CD4-positive, alpha-beta T cell treated with Interleukin-1 beta for 1 hour (primary cell): ENCODE data around the gene HJV.
A peak's percentile ranks its signal among the peaks of the same experiment; 100 is the strongest.
"Not testable (repeated sequence)": the region's sequence is repeated elsewhere in the genome, so short reads cannot be mapped to it uniquely, and the experiment has no call there.

Source experiments
- DNase-seq, 2 donors: peaks; one replicate each; pipeline ENCODE4 v3.0.0-alpha.2; 2020 to 2022

Gene HJV

GRCh38 chr1:146021622-146022402, at the start of gene HJV:
Gene HJV, minus strand, starts transcription at chr1:146021735. Its CDS starts 1,504 bp downstream, at chr1:146020231.
- no peak for DNase-seq

DNA sequence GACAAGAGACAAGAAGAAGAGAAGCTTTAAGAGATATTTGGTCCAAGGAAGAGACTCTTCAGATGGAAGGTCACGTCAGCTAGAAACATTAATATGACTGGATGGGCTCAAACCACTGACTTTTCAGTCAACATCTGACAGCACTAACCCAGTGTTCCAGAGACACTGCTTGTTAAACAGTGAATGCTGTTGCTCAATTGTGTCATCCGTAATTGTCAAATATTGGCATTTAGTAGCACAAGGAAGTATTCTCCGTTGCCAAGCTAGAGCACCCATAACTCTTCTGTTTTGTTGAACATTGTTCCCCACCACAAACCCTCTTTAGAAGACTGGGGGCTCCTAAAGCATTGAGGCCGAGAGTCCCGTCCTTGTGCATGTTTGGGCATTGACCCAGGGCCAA, 37.6 kb upstream of the HJV start:
- DNase-seq, result not testable (repeated sequence)

DNA sequence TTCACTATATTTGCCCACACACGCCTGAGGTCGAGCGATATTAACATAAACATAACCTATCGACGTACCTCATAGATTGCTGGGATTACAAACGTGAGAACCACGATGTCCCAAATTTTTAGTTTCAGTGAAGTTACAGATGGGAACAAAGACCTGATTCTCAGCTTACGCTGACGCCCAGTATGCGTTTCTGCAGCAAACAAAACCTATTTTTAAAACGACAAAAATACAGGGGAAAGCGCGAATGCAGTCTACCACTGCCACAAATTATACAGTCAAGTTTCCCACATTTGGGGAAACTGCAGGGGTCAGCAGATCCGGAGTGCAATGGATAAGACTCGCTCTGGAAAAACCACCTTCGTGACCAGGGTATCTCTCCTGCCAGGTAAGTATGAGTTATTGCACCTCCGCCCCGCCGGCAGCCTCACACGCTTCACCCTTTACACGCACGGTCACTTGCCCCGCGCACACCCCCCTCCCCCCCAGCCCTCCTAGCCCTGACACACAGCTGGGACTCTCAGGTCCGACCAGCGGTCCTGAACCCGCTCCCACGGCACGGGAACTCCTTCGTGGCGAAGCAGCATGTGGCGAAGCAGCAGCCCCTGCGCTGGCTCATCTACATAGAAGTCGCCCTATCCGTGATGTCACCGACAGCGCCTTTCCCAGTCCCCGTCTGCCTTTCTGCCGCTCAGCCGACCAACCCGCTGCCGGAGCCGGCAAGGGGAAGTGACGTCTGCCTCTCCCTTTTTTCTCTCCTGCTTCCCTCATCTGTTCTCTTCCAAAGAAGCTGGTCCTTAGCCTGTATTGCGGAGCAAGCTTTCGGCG, 30.5 kb upstream of the HJV start:
- peak; percentile 85 to 87 for DNase-seq

- no peak for DNase-seq
These were observed 29.9 kb upstream of the HJV start for GRCh38 chr1:146051452-146051851.

GRCh38 chr1:146050652-146050963, 29.1 kb upstream of the HJV start:
- not testable (repeated sequence) for DNase-seq

DNA sequence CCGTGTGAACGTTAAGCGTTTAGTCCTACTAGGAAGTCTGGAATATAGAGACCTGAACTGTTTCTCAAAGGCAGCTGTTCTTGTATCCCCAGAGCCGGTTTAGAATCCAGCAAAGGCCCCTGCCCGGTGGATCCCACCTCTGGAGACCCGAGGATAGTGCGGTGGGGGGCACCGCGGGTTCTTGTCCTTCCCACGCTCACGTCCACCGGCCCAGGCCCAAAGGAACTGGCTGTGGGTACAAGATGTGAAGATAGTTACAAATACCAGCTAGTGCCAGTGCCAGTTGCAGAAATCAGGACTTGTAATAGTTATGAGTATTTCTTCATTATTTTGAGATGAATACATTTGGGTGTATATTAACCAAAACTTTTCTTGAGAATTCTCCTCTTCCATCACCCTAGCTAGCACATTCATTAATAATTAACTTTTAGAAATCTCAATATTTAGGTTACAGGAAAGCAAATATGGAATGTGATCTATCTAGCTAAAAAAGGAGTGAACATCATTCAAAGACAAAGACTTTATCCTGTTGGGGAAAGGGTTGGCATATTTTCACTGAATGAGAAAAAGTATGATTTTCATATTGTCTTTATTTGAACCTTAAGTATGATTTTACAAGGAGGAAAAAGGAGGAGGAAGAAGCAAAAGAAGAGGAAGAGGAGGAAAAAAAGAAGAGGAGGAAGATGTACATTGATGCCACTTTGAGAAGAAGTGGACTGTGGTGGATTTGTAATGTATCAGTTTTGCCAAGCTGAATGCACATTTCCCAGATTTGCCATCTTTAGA, 28.5 kb upstream of the HJV start:
- not testable (repeated sequence) for DNase-seq

GRCh38 chr1:146049436-146049835, 27.9 kb upstream of the HJV start:
- DNase-seq, result peak in 1 of 2 donors; percentile 4

DNA sequence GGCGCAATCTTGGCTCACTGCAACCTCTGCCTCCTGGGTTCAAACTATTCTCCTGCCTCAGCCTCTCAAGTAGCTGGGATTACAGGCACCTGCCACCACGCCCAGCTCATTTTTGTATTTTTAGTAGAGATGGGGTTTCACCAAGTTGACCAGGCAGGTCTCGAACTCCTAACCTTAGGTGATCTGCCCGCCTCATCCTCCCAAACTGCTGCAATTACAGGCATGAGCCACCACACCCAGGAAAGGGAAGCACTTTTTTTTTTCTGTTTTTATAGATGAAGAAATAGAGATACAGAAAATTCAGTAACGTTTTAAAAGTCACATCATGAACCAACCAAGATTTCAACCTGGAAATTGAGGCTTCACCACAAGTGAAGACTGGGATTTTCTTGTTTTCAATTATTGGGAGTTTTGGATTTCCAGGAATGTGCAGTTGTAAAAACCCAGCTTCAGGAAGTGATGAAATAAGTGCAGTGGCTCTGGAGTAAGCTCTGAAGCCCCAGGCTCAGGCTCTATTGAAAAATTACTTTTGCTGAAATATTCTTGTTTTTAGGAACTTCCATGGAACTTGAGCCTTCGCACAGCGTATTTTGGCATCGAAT, 27.1 kb upstream of the HJV start:
- not testable (repeated sequence) for DNase-seq

DNA sequence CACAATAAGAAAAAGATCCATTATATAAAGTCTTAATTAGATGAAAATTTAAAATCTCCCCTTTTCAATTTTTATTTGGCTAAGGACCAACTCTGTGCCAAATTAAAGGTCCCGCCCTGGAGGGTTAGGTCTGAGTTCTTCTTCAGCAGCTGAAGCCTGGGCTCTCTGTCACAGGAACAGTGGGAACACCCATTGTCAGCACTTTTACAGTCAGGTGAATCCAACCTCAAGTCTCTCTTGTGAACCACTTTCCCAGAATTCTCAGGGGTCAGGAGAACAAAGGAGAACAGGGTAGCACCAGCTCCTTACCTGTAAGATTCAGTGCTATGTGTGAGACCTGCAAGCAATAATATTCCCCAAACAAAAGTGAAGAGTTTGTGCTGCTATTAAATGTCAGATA, 25.1 kb upstream of the HJV start:
- DNase-seq, result no peak

GRCh38 chr1:146039844-146040194, 18.3 kb upstream of the HJV start:
- no peak for DNase-seq

DNA sequence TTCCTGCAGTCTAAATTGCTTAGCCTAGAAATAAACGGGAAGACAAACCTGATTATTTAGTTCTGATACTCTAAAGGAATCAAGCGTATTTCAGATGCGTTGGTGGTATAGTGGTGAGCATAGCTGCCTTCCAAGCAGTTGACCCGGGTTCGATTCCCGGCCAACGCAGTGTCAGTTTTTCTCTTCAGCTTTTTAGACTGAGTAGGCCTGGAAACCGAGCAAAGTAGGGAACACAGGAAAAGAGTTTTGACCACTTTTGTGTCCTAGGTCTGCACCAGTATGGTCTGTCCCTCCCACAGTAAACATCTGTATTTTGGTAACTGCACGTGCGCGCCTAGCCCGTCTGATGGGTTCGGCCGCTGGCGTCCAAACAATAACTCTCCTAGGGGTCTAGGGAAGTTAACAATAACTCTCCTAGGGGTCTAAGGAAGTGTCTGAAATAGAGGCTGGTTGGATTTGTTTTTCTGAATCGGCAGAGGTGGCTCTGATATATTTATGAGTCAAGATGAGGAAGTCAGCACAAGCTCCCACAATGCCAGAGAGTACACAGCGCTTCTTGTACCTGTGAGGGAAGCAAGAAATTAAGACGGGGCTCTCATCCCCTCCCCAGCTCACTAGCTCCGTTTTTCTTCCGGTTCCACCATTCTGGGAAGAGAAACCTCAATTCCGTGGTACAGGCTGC, 15.6 kb upstream of the HJV start:
- DNase-seq, result peak; percentile 76 to 85

DNA sequence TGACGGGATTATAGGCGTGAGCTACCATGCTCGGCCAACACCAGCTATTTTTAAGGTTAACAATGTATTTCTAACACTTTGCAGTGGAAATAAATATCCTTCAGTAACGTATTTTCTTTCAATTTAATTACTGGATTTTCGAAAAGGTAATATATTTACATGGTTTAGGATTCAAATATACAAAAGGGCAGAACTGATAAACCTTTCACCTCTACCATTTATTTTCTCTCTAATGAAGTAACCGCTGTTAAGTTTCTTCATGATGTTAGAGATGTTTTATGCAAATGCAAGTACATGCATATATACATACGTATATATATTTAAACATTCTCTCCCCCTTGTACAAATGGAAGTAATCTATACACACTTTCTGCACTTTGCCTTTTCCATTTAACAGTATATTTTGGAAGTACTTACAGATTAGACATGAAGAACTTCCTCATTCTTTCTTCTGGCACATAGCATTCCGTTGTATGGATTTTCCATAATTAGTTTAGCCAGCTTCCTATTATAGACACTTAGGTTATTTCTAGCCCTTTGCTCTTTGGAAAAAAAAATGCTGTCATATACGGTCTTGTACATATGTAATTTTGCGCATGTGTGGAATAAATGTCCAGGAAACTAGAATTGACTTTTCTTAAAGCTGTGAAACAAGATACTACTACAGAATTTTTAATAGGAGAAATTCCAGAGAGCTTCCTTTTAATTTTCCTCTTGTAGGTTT, 14.9 kb upstream of the HJV start:
- no peak for DNase-seq

GRCh38 chr1:146035048-146035423, 13.5 kb upstream of the HJV start:
- no peak for DNase-seq

- peak in 1 of 2 donors; percentile 69 for DNase-seq
These were observed 11.2 kb upstream of the HJV start for GRCh38 chr1:146032631-146033219.

DNA sequence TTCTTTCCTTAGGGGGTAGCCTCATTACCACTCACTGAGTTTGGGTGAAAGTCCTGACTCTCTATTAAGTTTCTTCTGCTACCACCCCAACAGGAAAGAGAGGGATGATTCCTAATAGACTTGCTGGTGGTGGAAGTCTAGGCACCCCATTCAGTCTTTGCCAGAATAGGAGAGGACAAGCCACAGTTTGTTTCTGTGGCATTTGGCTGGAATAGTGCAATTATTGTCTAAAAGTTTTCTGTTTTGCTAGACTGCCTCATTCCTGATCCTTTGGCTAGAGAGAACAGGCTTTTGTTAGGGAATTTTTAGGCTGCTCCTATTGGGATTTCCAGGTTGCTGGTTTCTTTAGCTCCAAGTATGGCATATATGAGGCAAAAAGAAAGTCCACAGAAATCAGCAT, 9.9 kb upstream of the HJV start:
- DNase-seq, result no peak

DNA sequence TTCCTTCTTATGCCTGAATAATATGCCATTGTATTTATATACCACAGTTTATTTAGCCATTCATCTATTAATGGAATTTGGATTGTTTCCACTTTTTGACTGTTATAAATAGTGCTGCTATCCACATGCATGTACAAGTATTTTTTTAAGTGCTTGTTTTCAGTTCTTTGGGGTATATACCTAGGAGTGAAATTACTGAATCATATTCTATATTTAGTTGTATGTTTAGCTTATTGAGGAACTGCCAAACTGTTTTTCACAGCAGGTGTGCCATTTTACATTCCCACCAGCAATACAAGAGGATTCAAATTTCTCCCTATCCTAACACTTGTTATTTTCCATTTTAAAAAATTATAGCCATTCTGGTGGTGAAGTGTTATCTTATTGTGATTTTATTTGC, 7.6 kb upstream of the HJV start:
- no peak for DNase-seq

GRCh38 chr1:146026650-146027049, 5.1 kb upstream of the HJV start:
- not testable (repeated sequence) for DNase-seq

- DNase-seq, result not testable (repeated sequence)
These were observed 4.4 kb upstream of the HJV start for GRCh38 chr1:146025787-146026495.

DNA sequence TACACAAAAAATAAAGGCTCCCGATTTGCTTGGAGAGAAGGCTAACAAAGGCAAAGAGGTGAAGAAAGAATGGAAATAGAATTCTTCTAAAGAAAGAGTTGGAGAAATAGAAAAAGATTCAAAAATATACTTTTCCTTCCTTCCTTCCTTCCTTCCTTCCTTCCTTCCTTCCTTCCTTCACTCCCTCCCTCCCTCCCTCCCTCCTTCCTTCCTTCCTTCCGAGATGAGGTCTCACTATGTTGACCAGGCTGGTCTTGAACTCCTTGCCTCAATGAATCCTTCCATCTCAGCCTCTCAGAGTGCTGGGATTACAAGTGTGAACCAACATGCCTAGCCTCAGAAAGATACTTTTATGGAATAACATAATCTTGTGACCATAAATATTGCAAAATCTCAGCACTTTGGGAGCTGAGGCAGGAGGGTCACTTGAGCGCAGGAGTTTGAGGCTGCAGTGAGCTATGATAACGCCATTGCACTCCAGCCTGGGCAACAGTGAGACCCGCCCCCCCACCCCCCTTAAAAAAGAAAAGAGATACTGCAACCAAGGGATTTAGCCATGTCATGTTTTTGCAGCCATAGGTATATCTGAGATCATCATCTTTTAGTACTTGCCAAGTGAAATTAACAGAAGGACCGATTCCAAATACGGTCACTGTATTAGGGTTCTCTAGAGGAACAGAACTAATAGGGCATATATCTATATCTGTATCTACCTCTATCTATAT, 1.0 kb upstream of the HJV start:
- DNase-seq, result no peak

DNA sequence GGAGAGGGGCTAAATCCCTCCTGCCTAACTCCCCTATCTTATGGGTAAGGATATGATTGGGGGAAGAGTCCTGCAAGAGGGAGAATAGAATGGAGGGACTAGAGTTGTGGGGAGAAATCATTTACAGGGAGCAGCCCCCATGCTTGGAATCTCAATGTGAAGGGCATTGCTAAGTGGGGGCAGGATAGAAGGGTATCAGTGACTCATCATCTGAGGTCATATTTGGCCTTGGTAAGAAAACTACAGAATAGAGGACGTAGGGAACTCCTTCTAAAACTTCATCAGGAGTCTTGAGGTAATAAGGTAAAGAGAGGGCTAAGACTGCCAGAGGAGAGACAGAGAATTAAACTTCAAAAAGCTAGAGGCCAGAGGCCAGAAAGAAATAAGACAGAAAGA, 487 bp downstream of the HJV start:
- DNase-seq, result no peak
